Right atrium auricular region (tissue), 2 donors: ENCODE measurements around the gene KIF19. TPM values are rescaled to one million over a fixed set of nuclear protein-coding genes. Genes with fewer than 3 reads are reported as not detected.

Source experiments
- DNase-seq: peaks from one replicate; pipeline ENCODE4 v3.0.0-alpha.2; 2019; ENCODE audit warnings: low spot score
- H3K27ac ChIP-seq, 2 donors: fragments of 200-600 bp; sonication (generic); 1 replicate in 1 of 2; 2 replicates in 1 of 2; pipeline ENCODE4 v1.5.1; 2016 to 2019
- H3K27me3 ChIP-seq, 2 donors: fragments of 200-600 bp; sonication (generic); one replicate each; pipeline versions ENCODE4 v1.5.1 to v1.6.0; 2017 to 2019
- H3K36me3 ChIP-seq: fragments of 200-600 bp; sonication (generic); one replicate; pipeline ENCODE4 v1.5.1; 2016
- H3K4me1 ChIP-seq, 2 donors: fragments of 200-600 bp; sonication (generic); one replicate each; pipeline versions ENCODE4 v1.5.1 to v1.6.0; 2017 to 2019
- H3K4me3 ChIP-seq, 2 donors: fragments of 200-600 bp; sonication (generic); 1 replicate in 1 of 2; 2 replicates in 1 of 2; pipeline ENCODE4 v1.5.1; 2017 to 2019; ENCODE audit warnings: mild to moderate bottlenecking in 1 of 2, moderate library complexity in 1 of 2
- H3K9me3 ChIP-seq, 2 donors: fragments of 200-600 bp; sonication (generic); one replicate each; pipeline ENCODE4 v1.5.1; 2019
- CTCF ChIP-seq, 2 donors: fragments of 200-600 bp; sonication (generic); IDR thresholded peaks; one replicate each; pipeline ENCODE4 v1.5.1; 2019; ENCODE audit warnings: antibody characterized with exemption in 2 of 2
- total RNA-seq, 2 donors: library from RNA; depleted of rRNA; stranded (reverse); fragments of >200 nt; gene quantifications; one replicate each; pipeline ENCODE4 v1.1.0, GENCODE V29; 2016

KIF19 gene
- total RNA-seq, 2 donors from 2014 or later, result 0.30 TPM; not detected in 1

GRCh38 chr17:74332017-74332650, 6.1 kb downstream of the KIF19 start:
- Histone ChIP-seq H3K9me3 (no peaks in the 10 kb centered on the region), H3K4me3 (no peak overlapping the region), H3K36me3 (no peaks in the 10 kb centered on the region), H3K27me3 (no peaks in the 10 kb centered on the region), H3K27ac (no peak overlapping the region), H3K4me1 (no peaks in the 10 kb centered on the region)
- TF ChIP-seq CTCF (IDR thresholded peaks at IDR 0.05), result no peak
- DNase-seq, result no peak

- TF ChIP-seq CTCF (IDR thresholded peaks at IDR 0.05), result no peak
- Histone ChIP-seq H3K36me3 (no peaks in the 10 kb centered on the region), H3K9me3 (no peaks in the 10 kb centered on the region), H3K4me1 (no peaks in the 10 kb centered on the region), H3K4me3 (no peak overlapping the region), H3K27ac (no peak overlapping the region), H3K27me3 (no peaks in the 10 kb centered on the region)
- DNase-seq, result no peak
Observed at GRCh38 chr17:74332763-74333283, 6.8 kb downstream of the KIF19 start.

DNA sequence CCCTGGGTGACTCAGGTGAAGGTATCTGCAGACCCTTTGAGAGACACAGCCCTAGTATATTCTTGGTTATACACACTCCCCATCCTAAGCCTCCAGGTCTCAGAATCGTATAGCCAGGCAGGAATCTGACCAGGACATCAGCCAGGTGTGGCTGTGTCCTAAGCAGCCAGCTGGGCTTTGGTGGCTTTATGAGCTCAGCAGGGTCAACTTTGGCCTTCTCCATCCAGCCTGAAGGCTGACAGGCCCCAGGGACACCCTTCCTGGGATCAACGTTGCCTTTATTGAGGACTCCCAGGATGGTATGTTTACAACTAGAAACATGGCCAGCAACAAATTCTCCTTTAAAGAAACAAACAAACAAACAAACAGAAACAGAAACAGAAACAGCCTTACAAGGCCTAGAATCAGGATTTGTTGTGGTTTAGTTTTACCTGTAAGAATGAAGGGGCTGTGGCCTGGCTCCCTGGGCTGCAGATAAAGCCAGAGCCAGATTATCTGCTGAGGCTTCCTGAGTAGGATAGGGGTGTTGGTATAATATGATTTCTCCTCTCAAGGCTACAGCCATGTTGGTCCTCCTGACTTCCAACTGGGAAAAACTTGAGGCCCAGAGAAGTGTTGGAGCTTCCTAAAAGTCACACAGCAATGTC, 8.5 kb downstream of the KIF19 start:
- no peaks in the 10 kb centered on the region for H3K27me3 ChIP-seq
- no peaks in the 10 kb centered on the region for H3K9me3 ChIP-seq
- no peak for TF ChIP-seq CTCF (IDR thresholded peaks at IDR 0.05)
- no peaks in the 10 kb centered on the region for H3K36me3 ChIP-seq
- no peak for DNase-seq
- H3K27ac ChIP-seq, result no peak overlapping the region
- no peaks in the 10 kb centered on the region for H3K4me1 ChIP-seq
- H3K4me3 ChIP-seq, result no peak overlapping the region

DNA sequence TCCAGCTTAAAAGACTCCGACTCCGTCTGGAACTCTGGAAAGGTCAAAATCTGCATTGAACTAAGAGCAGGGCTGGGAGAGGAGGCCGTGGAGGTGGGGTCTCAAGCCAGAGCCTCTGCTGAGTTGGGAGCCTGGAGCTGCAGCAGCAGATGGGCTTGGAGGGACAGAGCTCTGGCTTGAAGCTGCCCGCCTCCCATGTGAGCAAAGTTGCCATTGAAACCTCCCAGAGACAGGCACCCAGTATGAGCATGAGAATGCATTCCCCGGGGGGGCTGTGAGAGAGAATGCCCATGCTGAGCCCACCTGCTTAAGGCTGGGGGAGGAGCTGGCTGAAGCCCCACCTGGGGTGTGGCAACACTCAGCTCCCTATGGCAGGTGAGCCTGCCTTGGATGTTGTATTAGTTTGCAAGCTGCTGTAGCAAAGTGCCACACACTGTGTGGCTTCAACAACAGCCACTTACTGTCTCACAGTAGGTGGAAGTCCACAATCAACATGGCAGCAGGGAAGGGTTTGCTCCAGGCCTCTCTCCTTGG, 9.6 kb downstream of the KIF19 start:
- no peak for TF ChIP-seq CTCF (IDR thresholded peaks at IDR 0.05)
- Histone ChIP-seq H3K4me3 (no peak overlapping the region), H3K27ac (no peak overlapping the region), H3K27me3 (no peaks in the 10 kb centered on the region), H3K36me3 (no peaks in the 10 kb centered on the region), H3K9me3 (no peaks in the 10 kb centered on the region), H3K4me1 (no peaks in the 10 kb centered on the region)
- DNase-seq, result no peak

DNA sequence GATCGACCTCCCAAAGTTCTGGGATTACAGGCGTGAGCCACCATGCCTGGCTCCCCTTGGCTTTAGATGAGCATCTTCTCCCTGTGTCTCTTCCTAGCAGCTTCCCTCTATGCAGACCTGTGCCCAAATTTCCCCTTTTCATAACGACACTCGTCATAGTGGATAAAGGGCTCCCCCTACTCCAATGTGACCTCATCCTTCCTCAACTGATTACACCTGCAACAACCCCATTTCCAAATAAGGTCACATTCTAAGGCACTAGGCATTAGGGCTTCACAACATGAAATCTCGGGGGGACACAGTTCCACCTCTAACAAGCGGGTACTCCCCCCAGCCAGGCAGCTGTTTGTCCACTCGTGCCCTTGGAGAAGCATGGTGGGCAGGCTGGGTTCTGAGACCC, 10.3 kb downstream of the KIF19 start:
- no peaks in the 10 kb centered on the region for H3K27me3 ChIP-seq
- H3K4me3 ChIP-seq, result no peak overlapping the region
- no peaks in the 10 kb centered on the region for H3K4me1 ChIP-seq
- DNase-seq, result no peak
- no peaks in the 10 kb centered on the region for H3K9me3 ChIP-seq
- no peak overlapping the region for H3K27ac ChIP-seq
- H3K36me3 ChIP-seq, result no peaks in the 10 kb centered on the region
- no peak for TF ChIP-seq CTCF (IDR thresholded peaks at IDR 0.05)
